Activated CD8-positive, alpha-beta memory T cell treated with anti-CD3 and anti-CD28 coated beads for 24 hours (primary cell): ENCODE results near the gene FREM1.

Experiments
- DNase-seq: peaks from one replicate; pipeline ENCODE4 v3.0.0-alpha.2; 2020

FREM1 gene

DNA sequence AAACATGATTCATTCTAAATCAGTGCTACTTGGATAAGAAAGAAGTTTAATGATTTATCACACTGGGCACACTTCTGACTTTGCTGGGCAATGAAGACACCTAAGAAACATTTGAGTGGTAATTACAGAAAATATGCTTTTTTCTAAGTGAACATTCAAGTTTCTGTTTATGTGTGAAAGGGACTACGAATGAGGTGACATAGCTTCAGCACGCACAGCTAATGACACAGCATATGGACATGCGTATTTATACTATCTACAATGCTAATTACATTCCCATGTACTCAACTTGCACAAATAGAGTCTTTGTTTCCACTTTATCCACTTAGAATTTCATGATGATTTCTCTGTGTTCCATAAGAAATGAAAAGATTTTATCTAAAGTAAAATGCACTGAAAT, 40.6 kb downstream of the FREM1 start:
- no peak for DNase-seq

DNA sequence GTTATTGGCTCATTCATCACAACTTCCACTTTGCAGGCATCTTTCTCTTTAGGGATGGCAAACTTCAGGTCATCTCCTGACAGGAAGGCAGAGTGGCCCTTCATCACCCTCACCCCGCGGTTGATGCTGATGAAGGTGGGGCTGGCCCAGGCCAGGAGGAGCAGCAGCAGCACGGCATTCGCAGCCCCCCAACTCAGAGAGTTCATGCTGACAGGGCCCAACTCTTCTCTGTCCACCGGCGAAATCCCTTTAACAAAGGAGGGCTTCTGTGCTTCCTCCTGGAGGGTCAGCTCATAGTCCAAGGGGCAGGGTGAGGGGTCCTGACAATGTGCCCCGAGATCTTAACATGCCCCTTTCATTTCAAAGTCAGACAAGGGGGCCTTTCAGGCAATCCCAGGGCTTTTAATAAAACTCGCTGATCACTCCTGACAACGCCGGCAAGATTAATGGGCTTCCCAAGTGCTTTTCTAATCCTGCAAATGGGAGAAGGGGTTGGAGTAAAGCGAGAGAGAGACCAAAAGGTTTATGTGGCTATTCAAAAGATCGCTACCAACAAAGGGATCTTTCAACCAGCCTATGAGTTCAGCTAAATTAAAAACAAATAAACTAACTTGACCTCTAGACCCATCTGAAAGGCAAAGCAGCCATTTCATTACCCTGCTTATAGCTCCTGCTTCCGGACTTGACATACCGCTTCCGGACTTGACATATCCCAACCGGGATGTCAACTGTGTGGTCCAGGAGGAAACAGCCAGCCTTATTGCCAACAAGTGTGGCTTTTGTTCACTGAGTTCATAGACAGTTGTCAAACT, 41.2 kb downstream of the FREM1 start:
- DNase-seq: no peak

DNA sequence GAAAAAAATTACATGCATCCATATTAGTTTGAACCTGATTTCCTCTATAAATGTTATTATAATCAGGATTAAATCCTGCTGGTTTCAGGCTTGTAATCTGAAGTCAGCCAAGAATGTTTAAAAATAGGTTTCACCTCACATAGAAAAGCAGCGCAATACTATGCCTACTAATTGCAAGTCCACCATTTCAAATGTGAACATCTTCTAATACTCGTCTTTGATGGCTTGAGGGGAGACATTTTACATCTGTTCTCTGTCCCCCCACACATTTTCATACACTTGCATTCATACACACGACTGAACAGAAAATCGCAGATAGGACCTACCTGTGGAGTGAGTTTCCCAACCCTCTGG, 41.8 kb downstream of the FREM1 start:
- no peak for DNase-seq

DNA sequence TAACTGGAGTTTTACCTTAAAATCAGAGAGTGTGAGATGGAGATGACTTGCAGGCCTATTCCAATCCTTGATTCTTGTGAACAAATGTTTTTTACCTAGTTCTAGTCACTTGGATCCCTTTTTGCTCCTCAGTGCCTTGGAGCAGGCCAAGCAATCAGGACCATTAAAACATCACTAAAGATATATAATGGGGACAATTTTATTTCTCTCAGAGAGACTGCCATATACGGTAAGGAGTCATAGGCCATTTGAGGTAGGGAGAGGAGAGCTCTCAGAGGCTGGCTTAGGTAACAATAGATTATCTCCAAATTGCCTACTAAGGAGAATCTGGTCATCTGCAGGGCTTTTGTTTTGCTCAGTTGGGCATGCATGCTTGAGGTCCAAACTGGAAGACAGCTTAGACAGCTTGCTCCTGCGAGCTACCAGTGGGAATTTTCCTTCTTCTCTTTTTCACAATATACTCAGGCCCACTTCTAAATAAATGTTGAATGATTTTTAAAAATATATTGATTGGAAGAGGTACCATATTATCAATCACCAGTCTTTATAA, 44.0 kb downstream of the FREM1 start:
- no peak for DNase-seq

DNA sequence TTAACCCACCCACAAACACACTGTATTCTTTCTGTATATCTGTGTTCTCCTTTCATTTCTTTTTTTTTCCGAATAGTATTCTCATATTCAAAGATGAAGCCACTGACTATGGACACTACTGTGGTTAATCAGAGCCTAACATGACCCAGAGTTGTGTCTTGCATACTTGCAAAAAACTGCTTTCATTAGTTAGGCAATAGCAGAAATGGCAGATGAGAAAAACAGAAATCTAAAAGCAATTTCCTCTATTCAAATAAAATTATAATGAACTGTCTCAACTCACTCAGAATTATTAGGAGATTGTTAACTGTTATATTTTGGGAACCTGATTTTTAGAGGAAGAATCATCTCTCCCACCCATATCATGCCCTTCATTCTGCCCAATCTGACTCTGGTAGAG, 45.9 kb downstream of the FREM1 start:
- no peak for DNase-seq

DNA sequence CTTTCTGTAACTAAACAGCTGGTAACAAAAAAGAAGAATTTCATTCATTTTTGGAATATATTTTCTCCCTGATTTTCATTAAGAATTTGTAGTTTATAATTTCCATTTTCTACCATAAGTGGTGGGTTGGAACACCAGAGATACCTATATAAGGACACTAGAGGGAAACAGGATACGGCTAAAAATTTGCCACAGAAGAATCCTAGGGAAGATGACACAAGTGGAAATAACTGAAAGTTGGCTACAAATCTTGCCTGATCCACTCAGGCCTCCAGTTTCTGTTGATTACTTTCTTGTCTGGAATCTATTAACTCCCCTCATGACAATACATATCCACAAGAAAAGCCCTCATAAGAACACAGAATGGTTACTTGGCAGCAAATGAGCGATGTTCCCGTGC, 46.8 kb downstream of the FREM1 start:
- no peak for DNase-seq

DNA sequence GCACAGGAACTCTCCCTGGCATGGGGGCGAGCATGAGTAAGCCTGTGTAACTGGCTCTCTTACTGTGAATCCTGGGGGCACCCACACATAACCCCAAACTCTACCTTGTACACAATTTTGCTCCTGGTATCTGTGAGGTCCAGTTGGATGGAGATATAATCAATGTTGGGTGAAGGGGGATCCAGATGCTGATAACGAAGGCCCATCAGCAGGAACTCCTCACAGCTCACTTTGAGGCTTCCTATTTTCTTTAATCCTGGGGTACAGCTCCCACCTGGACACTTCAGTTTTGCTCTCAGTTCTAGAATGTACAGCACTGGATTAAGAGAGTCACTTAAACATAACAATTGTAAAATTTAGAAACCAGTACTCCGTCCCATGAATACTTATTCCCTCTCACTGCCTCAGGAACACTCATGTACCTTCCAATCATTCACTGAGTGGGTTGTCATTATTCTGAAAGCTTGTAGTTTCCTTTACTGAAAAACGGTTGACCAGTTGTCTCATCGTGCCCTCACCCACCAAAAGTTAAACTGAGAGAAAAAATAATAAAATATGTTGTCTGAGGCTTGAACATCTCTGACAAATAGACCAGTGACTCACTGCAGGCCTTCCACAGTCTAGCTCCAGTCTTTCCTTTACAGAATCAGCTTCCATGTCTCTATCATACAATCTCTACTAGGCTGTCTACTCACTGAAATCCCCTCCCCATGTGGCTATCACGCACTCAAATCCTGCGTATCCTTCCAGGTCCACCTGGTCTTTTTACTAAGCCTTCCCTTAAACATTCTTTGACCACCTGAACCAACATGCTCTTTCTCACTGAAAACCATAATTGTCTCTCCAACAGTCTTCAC, 52.6 kb downstream of the FREM1 start:
- DNase-seq: no peak

DNA sequence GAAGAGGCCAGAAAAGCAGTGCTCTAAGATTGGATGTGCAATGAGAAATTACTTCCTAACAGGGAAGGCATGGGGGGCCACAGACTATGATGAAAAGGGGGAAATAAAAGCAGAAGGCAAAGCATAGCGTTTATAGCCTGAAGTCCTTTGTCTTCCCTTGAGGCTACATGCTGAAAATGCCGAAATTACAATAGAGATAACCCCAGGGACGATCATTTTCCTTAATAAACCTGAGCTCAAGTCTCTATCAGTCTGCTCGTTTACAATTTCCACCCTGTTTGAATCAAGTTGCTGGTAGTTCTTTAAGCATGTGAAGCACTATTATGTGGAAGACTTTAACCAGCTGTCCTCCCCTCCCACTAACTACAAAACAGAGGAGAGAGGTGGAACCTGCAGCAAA, 60.4 kb downstream of the FREM1 start:
- no peak for DNase-seq

DNA sequence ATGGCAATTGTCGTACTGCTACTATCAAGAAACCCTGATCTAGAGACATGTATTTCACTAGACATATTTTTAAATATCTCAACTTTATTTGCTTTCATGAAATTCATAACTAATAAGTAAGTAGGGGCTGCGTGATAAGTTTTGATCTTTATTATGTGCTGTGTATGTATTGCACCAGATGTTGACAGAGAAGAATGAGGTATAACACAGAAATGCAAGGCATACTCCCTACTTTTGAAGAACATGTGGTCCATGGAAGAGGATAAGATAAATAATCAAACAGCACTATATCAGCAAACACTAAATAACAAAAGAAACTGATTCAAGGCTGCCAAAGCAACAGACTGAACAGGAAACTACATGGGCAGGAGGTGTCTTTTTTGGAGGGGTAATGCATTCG, 60.9 kb downstream of the FREM1 start:
- DNase-seq: no peak

DNA sequence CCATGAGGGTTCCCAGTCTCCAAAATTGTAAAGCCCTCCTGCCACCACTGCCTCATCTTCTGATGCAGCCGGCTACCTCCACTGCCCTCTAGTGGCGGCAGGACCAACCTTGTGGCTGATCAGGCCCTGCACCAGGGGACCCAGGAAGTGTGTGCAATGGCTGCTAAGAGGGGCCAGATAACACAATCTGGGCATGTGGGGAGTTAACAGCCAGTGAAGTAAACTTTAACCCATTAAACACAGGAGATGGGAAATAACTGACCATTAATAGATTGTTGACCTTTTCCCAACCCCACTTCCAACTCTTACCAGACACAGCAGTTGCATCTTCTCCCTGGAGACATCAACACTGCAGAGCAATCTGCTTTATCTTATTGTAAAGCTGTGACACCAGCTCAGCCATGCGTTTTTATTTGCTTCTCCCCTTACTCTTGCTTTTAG, 63.3 kb downstream of the FREM1 start:
- peak; percentile 74 for DNase-seq

DNA sequence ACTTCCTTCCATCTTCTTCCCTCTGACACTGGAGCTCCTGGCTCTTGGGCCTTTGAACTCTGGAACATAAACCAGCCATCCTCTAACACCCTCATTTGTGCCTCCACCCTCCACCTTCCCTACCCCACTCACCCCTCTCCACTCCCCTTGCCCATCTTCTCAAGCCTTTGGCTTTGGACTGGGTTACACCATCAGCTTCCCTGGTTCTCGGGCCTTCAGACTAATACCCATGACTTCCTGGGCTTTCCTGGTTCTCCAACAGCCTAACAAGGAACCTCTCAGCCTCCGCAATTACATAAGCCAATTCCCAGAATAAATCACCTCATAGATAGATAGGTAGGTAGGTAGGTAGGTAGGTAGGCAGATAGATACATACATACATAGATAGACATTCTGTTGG, 67.1 kb downstream of the FREM1 start:
- DNase-seq: no peak

DNA sequence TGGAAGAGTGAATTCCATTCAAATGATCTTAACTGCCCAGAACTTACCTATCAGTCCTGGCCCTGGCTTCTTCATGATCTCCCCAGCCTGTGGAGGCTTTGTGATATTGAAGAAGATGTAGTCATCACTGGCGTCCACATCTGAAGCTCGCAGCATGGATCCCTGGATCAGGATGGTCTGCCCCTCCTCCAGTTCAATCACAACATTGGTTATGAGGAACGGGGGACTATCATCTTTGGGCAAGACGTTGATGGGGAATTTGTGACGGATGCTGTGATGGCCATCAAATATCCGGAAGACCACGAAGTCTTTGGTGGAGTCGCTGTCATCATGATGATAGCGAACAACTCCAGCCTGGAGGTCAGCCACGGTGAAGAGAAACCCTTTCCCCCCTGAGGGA, 68.0 kb downstream of the FREM1 start:
- DNase-seq: no peak

DNA sequence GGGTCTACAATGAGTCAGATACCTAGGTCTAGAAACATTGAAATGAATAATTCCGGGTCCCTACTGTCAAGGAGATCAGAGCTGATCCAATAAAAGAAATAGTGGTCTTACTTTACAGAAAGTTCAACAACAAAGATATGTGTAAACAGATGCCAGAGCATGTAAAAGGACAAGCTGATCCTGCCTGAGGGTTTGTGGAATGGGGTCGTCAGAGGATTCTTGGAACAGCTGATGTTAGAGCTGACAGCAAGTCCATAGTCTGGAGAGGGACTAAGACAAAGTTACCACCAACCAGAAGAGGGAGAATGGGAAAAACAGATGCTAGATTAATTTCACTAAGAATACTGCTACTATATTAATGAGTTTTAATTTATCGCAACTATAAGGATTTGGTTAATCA, 71.5 kb downstream of the FREM1 start:
- DNase-seq: no peak

DNA sequence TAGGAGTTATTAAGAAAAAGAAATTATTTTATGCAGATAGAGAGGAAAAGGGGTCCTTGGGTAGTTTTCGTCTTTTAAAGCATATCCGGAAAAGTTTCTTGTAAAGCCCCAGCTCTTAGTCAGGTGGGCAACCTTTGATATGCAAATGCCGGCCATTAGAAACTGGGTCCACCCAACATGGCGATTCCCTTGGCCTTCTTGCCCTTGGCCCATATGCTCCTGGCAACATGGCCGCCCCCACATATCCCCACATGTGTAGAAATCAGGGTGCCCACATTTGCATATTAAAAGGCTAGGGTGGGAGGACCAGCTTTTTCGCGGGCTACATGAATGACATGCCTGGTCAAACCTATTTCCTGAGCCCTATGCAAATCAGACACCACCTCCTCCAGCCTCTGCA, 73.3 kb downstream of the FREM1 start:
- DNase-seq: no peak

DNA sequence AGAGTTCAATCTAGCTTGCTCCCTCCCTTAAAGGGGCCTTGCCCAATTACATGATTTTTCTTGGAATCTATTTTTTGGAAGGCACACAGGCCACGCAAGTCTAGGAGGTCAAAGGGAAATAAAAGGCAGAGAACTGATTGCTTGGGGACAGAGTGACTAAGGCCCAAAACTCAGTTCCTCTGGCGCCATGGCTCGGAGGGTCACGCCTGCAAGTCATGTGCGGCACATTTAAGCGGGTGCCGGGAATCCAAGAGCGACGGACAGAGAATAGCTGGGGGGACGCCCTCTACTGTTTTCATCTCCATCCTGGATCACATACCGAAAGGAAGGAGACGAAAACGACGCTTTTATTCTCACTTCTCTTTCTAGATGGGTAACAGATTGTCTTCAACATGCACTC, 78.6 kb downstream of the FREM1 start:
- DNase-seq: no peak

DNA sequence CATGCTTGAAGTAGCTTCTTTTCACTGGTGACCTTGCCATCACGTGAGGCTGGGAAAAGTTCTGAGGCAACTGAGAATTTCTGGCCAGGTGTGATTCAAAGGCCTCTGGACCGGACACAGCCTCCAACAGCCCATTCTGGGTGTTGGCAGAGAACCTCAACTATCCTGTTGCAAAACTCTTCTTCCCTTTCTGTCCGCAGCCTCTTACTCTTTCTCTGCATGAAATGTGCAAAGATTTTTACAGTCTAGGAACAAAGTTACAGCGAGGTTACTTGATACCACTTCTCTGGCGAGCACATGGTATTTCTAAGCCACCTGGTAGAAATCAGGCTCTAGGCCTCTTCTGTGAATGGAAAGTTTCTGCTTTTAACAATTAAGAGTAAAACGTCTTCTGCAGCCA, 79.2 kb downstream of the FREM1 start:
- DNase-seq: no peak

DNA sequence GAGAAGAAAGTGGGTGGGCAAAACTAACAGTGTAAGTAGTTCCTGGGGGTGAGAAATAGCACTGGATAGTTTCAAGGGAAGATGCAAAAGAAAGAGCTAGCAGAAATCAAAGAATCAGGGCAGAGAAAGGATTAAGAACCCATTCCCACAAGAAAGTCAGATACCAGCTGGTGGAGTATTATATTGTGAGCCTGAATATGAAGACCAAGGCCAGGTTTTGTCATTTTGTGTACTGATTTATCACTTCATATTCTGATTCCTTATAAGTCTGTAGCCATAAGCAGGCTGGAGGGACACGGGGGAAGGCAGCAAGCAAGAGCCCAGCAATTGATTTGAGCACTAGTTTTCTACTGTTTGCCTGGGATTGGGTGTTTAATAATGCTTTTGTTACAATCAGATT, 80.2 kb downstream of the FREM1 start:
- no peak for DNase-seq

DNA sequence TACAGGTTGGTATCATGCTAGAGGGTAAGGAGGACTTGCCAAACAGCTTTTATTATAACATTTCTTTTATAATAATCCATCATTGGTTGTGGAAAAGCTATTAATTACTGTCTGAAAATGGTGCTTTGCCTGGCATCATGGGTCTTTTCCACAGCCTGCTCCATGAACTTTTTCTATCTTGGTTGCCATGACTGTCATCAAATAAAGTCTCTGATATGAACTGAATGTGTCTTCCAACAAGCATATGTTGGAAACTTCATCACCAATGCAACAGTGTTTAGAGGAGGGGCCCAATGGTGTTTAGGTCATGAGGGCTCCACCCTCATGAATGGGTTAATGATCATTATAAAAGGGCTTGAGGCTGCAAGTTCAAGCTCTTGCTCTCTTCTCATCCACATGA, 81.0 kb downstream of the FREM1 start:
- no peak for DNase-seq

DNA sequence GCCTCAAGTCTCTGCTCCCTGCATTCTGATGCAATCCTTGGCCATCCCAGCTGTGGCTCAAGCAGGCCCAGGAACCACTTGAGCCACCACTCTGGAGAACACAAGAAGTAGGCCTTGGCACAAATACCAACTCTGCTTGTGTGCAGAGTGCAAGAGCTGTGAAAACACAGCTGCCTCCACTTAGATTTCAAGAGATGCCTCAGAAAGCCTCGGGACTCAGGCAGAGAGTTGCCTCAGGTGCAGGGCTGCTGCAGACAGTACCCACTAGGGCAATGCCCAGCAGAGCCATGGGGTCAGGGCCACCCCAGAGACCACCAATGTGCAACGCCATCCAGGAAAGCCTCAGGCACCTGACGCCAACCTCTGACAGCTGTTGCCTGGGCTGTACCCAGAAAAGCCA, 82.4 kb downstream of the FREM1 start:
- DNase-seq: no peak

DNA sequence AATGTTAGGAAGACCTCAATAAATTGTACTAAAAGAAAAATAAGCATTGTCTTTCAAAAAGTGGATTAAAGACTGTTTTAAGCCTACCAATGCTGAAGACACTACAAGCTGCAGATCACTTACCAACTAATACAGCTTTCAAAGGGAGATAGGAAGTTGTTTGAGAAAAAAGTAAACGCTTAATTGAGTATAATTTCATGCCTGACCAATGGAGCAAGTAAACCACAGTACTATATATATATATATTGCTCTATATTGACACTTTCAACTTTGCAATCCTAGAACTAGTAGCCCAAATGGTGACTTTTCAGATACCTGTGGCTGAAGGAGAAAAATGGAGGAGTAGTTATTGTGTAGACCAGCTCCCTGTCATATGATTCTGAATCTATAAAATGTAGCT, 85.7 kb downstream of the FREM1 start:
- DNase-seq: no peak

DNA sequence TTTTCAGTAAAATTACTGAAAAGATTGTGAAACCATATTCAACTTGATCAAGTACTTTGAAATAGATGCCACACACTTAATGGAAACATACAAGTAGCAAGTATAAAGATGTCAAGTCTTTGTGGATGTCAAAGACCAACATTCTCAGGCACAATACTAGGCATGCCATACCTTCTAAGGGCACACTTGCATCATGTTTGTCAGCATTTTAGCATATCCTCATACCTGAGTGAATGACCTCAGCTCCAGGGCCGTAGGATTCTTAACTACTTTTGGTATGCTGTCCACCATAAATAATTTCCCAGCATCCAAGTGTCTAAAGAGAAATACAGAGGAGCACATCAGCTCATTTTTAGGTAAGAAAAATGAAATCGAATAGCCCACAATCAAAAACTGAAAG, 86.4 kb downstream of the FREM1 start:
- DNase-seq: no peak

DNA sequence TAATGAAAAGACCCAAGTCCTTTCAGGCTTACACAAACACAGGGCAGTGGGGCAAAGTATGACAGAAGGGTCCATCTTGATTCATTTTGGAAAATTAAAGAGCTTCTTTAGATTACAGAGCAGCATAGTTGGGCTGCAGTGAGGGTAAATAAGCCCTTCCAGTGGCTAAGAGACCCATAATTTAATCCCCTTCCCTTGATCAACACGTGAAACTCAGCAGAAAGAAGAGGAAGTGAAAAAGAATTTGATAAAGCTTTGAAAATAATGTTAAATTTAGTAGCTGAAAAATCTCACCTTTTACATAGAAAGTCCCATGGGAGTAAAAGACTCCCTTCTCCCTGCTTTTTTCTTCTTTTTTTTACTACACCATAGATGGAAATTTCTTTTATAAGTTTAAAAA, 87.6 kb downstream of the FREM1 start:
- no peak for DNase-seq

DNA sequence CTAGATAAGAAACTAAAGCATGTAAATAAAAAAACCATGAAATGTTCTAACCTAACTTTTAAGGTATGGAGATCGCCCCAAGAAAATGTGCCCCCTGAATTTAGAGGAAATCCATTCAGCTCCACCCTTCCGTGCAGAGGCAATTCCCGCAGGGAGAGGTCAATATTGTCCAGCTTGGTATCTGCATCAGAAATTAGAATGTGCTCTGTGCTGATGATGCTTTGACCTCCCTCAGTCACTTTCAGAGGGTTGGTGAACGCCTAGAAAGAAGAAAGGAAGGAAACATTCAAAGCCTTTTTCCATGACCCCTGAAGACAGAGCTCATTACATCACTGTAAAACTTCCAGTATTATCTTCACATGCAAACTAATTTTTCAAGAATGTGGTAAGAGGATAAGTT, 91.0 kb downstream of the FREM1 start:
- DNase-seq: no peak

DNA sequence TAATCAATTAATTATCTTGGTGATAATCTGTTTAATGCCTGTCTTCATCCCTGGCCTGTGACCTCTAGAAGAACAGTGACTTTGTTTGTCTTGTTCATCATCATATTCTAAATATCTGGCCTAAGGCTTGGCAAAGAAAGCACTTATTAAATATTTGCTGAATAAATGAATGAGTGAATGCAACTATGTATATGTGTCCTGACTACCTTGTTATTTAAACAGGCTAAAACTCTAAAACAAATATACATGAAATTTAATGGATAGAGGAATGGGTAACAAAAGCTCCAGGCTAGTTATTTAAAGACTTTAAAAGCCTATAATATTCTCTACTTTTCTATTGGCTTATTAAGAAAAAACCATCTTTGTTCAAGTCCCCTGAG, 96.0 kb downstream of the FREM1 start:
- no peak for DNase-seq
